Measurements from ENCODE around the gene BLVRB.
"Not testable (repeated sequence)": the region's sequence is repeated elsewhere in the genome, so short reads cannot be mapped to it uniquely, and the experiment has no call there.

Gene BLVRB

DNA sequence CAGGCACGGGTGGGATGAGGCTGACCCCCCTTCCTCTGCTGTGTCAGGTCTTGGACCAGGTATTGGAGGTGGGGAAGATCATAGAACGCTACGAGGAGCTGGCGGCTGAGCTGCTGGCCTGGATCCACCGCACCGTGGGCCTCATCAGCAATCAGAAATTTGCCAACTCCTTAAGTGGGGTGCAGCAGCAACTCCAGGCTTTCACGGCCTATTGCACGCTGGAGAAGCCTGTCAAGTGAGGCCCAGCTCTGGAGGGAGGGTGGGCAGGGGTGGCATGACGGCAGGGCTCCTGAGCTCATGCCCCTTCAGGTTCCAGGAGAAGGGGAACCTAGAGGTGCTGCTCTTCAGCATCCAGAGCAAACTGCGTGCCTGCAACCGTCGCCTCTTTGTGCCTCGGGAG lies 36.5 kb upstream of the BLVRB start:
- H3K4me3 ChIP-seq (ENCODE audit: low read depth, low read length, poor library complexity, severe bottlenecking), result no peak overlapping the region
- H3K79me2 ChIP-seq (ENCODE audit: insufficient read depth, low read length), result no peaks in the 10 kb centered on the region
- no peak overlapping the region for H3K27ac ChIP-seq (ENCODE audit: low read depth, low read length, poor library complexity, severe bottlenecking)
- H4K20me1 ChIP-seq (ENCODE audit: insufficient read depth, low read length), result no peaks in the 10 kb centered on the region
- H3K9me3 ChIP-seq (ENCODE audit: low read length), result no peaks in the 10 kb centered on the region
- no peaks in the 10 kb centered on the region for H3K4me1 ChIP-seq (ENCODE audit: insufficient read depth, low read length, severe bottlenecking)
- no peak overlapping the region for H3K9ac ChIP-seq (ENCODE audit: low read length)
- H3K9me2 ChIP-seq (ENCODE audit: low read depth, low read length), result no peaks in the 10 kb centered on the region
- no peak for TF ChIP-seq EZH2 (IDR thresholded peaks at IDR 0.05; ENCODE audit: borderline replicate concordance, low read length)
- TF ChIP-seq, protein P1, sequence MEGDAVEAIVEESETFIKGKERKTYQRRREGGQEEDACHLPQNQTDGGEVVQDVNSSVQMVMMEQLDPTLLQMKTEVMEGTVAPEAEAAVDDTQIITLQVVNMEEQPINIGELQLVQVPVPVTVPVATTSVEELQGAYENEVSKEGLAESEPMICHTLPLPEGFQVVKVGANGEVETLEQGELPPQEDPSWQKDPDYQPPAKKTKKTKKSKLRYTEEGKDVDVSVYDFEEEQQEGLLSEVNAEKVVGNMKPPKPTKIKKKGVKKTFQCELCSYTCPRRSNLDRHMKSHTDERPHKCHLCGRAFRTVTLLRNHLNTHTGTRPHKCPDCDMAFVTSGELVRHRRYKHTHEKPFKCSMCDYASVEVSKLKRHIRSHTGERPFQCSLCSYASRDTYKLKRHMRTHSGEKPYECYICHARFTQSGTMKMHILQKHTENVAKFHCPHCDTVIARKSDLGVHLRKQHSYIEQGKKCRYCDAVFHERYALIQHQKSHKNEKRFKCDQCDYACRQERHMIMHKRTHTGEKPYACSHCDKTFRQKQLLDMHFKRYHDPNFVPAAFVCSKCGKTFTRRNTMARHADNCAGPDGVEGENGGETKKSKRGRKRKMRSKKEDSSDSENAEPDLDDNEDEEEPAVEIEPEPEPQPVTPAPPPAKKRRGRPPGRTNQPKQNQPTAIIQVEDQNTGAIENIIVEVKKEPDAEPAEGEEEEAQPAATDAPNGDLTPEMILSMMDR (IDR thresholded peaks at IDR 0.05; ENCODE audit: low read length), result no peak
- H3K36me3 ChIP-seq (ENCODE audit: insufficient read depth, low read length), result no peaks in the 10 kb centered on the region
- H2AFZ ChIP-seq (ENCODE audit: low read length), result no peak overlapping the region
- no peak overlapping the region for H3K4me2 ChIP-seq (ENCODE audit: low read length)
- H3K27me3 ChIP-seq (ENCODE audit: insufficient read depth, low read length), result no peaks in the 10 kb centered on the region
- H3F3A ChIP-seq (ENCODE audit: insufficient read depth, low read length), result no peaks in the 10 kb centered on the region

DNA sequence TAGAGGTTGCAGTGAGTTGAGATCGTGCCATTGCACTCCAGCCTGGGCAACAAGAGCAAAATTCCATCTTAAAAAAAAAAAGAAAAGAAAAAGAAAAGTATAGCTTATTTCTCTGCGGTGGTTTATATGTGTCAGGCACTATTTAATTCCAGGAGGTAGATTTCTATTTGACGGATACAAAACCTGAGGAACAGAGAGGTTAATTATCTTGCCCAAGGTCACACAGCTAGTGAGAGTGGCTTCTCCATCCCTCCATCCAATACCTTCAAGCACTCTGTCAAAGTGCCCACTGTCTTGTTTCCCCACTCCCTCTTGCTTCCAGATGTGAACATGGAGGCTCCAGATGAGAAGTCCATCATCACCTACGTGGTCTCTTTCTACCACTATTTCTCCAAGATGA lies 36.1 kb upstream of the BLVRB start:
- TF ChIP-seq, protein P1 (IDR thresholded peaks at IDR 0.05; ENCODE audit: low read length), result no peak
- TF ChIP-seq EZH2 (IDR thresholded peaks at IDR 0.05; ENCODE audit: borderline replicate concordance, low read length), result no peak
- Histone ChIP-seq H3K4me2 (ENCODE audit: low read length) (no peak overlapping the region), H4K20me1 (ENCODE audit: insufficient read depth, low read length) (no peaks in the 10 kb centered on the region), H3K36me3 (ENCODE audit: insufficient read depth, low read length) (no peaks in the 10 kb centered on the region), H3K9ac (ENCODE audit: low read length) (no peak overlapping the region), H3K27me3 (ENCODE audit: insufficient read depth, low read length) (no peaks in the 10 kb centered on the region), H3K27ac (ENCODE audit: low read depth, low read length, poor library complexity, severe bottlenecking) (no peak overlapping the region), H3K4me3 (ENCODE audit: low read depth, low read length, poor library complexity, severe bottlenecking) (no peak overlapping the region), H3F3A (ENCODE audit: insufficient read depth, low read length) (no peaks in the 10 kb centered on the region), H3K9me3 (ENCODE audit: low read length) (no peaks in the 10 kb centered on the region), H3K9me2 (ENCODE audit: low read depth, low read length) (no peaks in the 10 kb centered on the region), H3K79me2 (ENCODE audit: insufficient read depth, low read length) (no peaks in the 10 kb centered on the region), H3K4me1 (ENCODE audit: insufficient read depth, low read length, severe bottlenecking) (no peaks in the 10 kb centered on the region), H2AFZ (ENCODE audit: low read length) (no peak overlapping the region)

DNA sequence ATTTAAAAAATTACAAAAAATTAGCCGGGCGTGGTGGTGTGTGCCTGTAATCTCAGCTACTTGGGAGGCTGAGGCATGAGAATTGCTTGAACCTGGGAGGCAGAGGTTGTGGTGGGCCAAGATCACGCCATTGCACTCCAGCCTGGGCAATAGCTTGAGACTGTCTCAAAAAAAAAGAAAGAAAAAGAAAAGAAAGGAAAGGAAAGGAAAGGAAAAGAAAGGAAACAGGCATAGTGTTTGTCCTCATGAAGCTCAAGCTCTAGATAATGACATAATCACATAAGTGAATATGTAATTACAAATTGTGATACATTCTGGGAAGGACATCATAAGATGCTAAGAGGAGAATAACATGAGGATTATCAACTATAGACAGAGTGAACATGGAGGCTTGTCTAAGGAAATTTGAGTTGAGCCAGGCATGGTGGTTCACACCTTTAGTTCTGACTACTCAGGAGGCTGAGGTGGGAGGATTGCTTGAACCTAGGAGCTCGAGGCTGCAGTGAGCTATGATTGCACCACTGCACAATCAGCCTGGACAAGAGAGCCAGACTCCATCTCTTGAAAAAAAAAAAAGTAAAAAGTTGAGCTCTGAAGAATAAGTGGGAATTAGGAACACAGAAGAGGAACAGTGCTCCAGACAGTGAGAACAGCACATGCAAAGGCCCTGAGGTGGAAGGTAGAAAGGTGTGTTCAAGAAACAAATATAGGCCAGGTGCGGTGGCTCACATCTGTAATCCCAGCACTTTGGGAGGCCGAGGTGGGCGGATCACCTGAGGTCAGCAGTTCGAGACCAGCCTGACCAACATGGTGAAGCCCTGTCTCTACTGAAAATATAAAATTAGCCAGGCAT lies 35.4 kb upstream of the BLVRB start:
- not testable (repeated sequence) for H3K4me3 ChIP-seq (ENCODE audit: low read depth, low read length, poor library complexity, severe bottlenecking); H3K4me1 ChIP-seq (ENCODE audit: insufficient read depth, low read length, severe bottlenecking); H3K9me3 ChIP-seq (ENCODE audit: low read length); H3K9ac ChIP-seq (ENCODE audit: low read length); H3F3A ChIP-seq (ENCODE audit: insufficient read depth, low read length); H3K27me3 ChIP-seq (ENCODE audit: insufficient read depth, low read length); H3K9me2 ChIP-seq (ENCODE audit: low read depth, low read length); H4K20me1 ChIP-seq (ENCODE audit: insufficient read depth, low read length); H2AFZ ChIP-seq (ENCODE audit: low read length); H3K36me3 ChIP-seq (ENCODE audit: insufficient read depth, low read length); H3K79me2 ChIP-seq (ENCODE audit: insufficient read depth, low read length); H3K27ac ChIP-seq (ENCODE audit: low read depth, low read length, poor library complexity, severe bottlenecking); H3K4me2 ChIP-seq (ENCODE audit: low read length)

DNA sequence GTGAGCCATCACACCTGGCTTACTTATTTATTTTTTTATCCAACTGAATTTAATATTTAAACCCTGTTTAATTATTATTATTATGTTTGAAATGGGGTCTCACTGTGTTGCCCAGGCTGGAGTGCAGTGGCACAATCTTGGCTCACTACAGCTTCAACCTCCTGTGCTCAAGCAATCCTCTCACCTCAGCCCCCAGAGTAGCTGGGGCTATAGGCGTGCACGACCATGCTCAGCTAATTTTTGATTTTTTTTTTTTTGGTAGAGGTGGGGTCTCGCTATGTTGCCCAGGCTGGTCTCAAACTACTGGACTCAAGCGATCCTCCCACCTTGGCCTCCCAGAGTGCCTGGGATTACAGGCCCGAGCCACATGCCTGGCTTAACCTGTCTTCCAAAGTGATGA lies 33.8 kb upstream of the BLVRB start:
- Histone ChIP-seq H3K4me3 (ENCODE audit: low read depth, low read length, poor library complexity, severe bottlenecking) (no peak overlapping the region), H3K27me3 (ENCODE audit: insufficient read depth, low read length) (no peaks in the 10 kb centered on the region; the same call in 1 of the 2 replicates), H3K4me2 (ENCODE audit: low read length) (no peak overlapping the region), H3K9me3 (ENCODE audit: low read length) (no peaks in the 10 kb centered on the region), H3K27ac (ENCODE audit: low read depth, low read length, poor library complexity, severe bottlenecking) (no peak overlapping the region), H3K36me3 (ENCODE audit: insufficient read depth, low read length) (no peaks in the 10 kb centered on the region), H3K79me2 (ENCODE audit: insufficient read depth, low read length) (no peaks in the 10 kb centered on the region), H3K9ac (ENCODE audit: low read length) (no peak overlapping the region), H2AFZ (ENCODE audit: low read length) (no peak overlapping the region), H3F3A (ENCODE audit: insufficient read depth, low read length) (no peaks in the 10 kb centered on the region), H4K20me1 (ENCODE audit: insufficient read depth, low read length) (no peaks in the 10 kb centered on the region), H3K4me1 (ENCODE audit: insufficient read depth, low read length, severe bottlenecking) (no peaks in the 10 kb centered on the region), H3K9me2 (ENCODE audit: low read depth, low read length) (no peaks in the 10 kb centered on the region)
- TF ChIP-seq, protein P1 (IDR thresholded peaks at IDR 0.05; ENCODE audit: low read length), result no peak
- no peak for TF ChIP-seq EZH2 (IDR thresholded peaks at IDR 0.05; ENCODE audit: borderline replicate concordance, low read length)

Data from OCI-LY1 (cell line).